ENCODE results near the gene ADARB2. TPM values are rescaled to one million over a fixed set of nuclear protein-coding genes. Genes with fewer than 3 reads are reported as not detected.

The ADARB2 gene
- total and polyA plus RNA-seq, 4 donors: 0.55 to 0.70 (median 0.59) TPM; not detected in 1

GRCh38 chr10:1212571-1213141 is 524.7 kb downstream of the ADARB2 start:
- Histone ChIP-seq H3K27me3 (ENCODE audit: control insufficient read depth in 4 of 4, insufficient read depth in 4 of 4, low read length in 3 of 4) (peaks cover 0 to 4% (median 0%) of the 10 kb centered on the region in 4 donors), H3K4me3 (ENCODE audit: low read depth in 1 of 3, low read length in 3 of 3) (no peak overlapping the region), H3K9ac (ENCODE audit: low read depth in 1 of 2, low read length in 2 of 2) (no peak overlapping the region), H3K36me3 (ENCODE audit: control insufficient read depth in 4 of 4, insufficient read depth in 3 of 4, low read depth in 1 of 4, low read length in 3 of 4) (no peaks in the 10 kb centered on the region), H3K27ac (ENCODE audit: low read depth in 1 of 2, low read length in 2 of 2) (no peak overlapping the region), H3K9me3 (ENCODE audit: control insufficient read depth in 4 of 4, low read length in 3 of 4) (no peaks in the 10 kb centered on the region), H3K4me1 (ENCODE audit: control insufficient read depth in 4 of 4, insufficient read depth in 4 of 4, low read length in 3 of 4) (no peaks in the 10 kb centered on the region)
- WGBS: 70% methylated on average over 9 of the region's 9 CpGs
- DNase-seq (ENCODE audit: low spot score): no peak
- TF ChIP-seq CTCF (IDR thresholded peaks at IDR 0.05; ENCODE audit: low read depth, low read length, missing input control) (no peak), YY1 (IDR thresholded peaks at IDR 0.05) (no peak), NR2F2 (IDR thresholded peaks at IDR 0.05) (no peak), ATF3 (IDR thresholded peaks at IDR 0.05) (no peak), FOXA1 (IDR thresholded peaks at IDR 0.05) (no peak), GABPA (IDR thresholded peaks at IDR 0.05 in 1 of 2, conservative IDR thresholded peaks at IDR 0.05 in 1 of 2) (no peak), HNF4A (conservative IDR thresholded peaks at IDR 0.05) (no peak), ZBTB33 (IDR thresholded peaks at IDR 0.05) (no peak), SP1 (IDR thresholded peaks at IDR 0.05) (no peak), JUND (IDR thresholded peaks at IDR 0.05) (no peak), HNF4G (IDR thresholded peaks at IDR 0.05) (no peak), FOXA2 (IDR thresholded peaks at IDR 0.05) (no peak), TAF1 (conservative IDR thresholded peaks at IDR 0.05) (no peak), EGR1 (IDR thresholded peaks at IDR 0.05; ENCODE audit: low read depth in 2 of 2) (no peak), RAD21 (IDR thresholded peaks at IDR 0.05) (no peak)

- H3K4me3 ChIP-seq (ENCODE audit: low read depth in 1 of 3, low read length in 3 of 3): no peak overlapping the region
- H3K27ac ChIP-seq (ENCODE audit: low read depth in 1 of 2, low read length in 2 of 2): no peak overlapping the region
- no peaks in the 10 kb centered on the region for H3K36me3 ChIP-seq (ENCODE audit: control insufficient read depth in 4 of 4, insufficient read depth in 3 of 4, low read depth in 1 of 4, low read length in 3 of 4)
- TF ChIP-seq RXRA (IDR thresholded peaks at IDR 0.05): no peak
- peaks cover 0 to 4% (median 0%) of the 10 kb centered on the region in 4 donors for H3K27me3 ChIP-seq (ENCODE audit: control insufficient read depth in 4 of 4, insufficient read depth in 4 of 4, low read length in 3 of 4)
- H3K9me3 ChIP-seq (ENCODE audit: control insufficient read depth in 4 of 4, low read length in 3 of 4): no peaks in the 10 kb centered on the region
- WGBS: 80% methylated on average over 16 of the region's 16 CpGs
- DNase-seq (ENCODE audit: low spot score): no peak
- no peaks in the 10 kb centered on the region for H3K4me1 ChIP-seq (ENCODE audit: control insufficient read depth in 4 of 4, insufficient read depth in 4 of 4, low read length in 3 of 4)
- H3K9ac ChIP-seq (ENCODE audit: low read depth in 1 of 2, low read length in 2 of 2): no peak overlapping the region
Observed at GRCh38 chr10:1211844-1212570, 525.3 kb downstream of the ADARB2 start.
